Smooth muscle cell of trachea (primary cell): ENCODE measurements around the gene GNB3. TPM values are rescaled to one million over a fixed set of nuclear protein-coding genes. Genes with fewer than 3 reads are reported as not detected.

ENCODE experiments used
- total RNA-seq: library from RNA; depleted of rRNA; stranded (reverse); fragments of >200 nt; gene quantifications from 2 replicates; pipeline ENCODE4 v1.2.1, GENCODE V29; 2014

The GNB3 gene
- total RNA-seq: 1.7 and 2.9 TPM in 2 replicates

DNA sequence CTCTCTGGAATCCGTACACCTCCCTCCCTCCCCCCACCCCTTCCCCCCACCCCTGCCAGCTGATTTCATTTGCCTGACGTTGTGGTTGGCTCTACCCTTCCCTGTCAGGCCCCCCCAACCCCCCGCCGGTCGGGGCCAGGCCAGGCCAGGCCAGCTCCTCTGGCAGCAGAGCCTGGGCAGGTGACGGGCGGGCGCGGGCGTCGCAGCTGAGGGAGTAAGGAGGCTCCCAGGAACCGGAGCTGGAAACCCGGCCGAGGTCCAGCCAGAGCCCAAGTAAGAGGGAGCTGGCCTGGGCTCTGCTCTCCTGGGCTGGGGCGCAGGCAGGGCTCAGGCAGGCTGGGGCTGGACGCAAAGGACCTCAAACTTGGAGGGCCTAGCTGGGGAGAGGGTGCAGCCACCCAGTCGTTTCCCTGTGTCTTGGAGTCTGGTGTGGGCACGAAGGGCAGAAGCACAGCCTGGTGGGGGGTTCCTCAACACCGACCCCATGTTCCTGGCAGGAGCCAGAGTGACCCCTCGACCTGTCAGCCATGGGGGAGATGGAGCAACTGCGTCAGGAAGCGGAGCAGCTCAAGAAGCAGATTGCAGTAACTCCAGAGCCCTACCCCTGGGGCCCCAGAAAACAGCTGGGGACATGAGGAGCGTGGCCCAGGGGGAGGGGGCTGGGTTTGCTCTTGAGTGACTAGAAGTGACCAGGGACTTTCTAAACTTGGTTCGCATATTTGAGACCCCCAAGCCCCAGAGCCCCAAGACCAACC, at the start of gene GNB3:
TSS of gene GNB3 (plus strand) at position 165 of the 755 bp plus-strand sequence. CDS start at position 528, 363 bp downstream.

DNA sequence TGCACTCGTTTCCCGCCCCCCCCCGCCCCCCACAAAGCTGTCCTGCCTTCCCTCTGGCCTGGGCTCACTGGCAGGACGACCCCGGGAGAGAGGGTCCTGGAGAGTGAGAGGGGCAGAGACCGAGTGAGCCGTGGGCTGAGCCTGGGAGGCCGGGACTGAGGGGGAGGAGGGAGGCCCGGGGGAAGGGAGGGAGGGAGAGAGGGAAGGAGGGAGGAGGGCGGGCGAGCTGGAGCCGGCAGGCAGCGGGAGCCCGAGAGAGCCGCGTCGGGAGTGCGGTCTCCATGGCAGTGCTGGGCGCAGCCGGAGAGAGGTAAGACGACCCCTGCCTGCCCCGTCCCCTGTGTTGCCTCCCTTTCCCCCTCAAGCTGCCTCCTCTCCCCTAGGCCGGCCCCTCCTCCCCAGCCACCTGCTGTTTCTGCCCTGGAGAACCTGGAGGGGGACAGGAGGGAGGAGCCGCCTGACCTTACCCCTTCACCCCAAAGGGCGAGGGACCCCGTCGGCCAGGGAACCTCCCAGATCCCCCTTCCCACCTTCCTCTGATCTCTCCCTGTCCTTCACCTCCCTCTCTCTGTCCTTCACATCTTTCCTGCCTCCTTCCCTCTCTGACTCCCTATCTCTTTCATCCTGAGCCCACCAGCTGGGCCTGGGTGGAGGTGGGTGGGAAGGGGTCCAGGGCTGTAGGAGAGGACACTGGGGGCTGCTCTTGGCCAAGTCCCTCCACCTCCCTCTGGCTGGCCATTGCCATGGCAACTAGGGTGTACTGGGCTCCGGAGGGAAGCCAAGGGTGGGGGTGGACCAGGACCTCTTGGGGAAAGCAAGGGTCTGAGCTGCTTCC, 18.9 kb upstream of the GNB3 start, which contains the start of gene GPR162:
TSS of gene GPR162 (plus strand) at position 231 of the 835 bp plus-strand sequence. CDS start 2,078 bp downstream, outside the sequence.

DNA sequence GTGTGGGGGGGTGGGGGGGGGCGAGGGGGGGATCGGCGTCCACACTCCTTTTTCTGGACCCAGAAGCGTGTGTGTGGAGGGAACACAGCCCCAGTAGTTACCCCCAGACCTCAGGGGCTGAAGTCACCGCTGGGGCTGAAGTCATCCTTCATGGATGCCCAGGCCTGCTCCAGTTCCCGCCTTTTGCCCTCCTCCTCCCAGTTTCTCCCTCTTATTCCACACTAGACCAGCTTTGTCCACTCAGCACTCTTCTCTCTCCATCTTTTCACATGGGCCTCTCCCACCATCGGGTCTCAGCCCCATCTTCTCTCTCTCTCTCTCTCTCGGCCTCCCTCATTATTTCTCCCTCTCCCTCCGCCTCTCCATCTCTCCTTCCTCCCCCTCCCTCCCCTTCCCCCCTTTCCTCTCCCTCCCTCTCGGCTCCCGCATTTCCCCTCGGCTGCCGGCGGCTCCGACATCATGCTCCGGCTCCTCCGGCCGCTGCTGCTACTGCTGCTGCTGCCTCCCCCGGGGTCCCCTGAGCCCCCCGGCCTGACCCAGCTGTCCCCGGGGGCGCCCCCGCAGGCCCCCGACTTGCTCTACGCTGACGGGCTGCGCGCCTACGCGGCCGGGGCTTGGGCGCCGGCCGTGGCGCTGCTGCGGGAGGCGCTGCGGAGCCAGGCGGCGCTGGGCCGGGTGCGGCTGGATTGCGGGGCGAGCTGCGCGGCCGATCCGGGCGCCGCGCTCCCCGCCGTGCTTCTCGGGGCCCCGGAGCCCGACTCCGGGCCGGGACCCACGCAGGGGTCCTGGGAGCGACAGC, 12.5 kb upstream of the GNB3 start, which contains the start of gene P3H3:
TSS of gene P3H3 (plus strand) at position 426 of the 799 bp plus-strand sequence. CDS start at position 460, 34 bp downstream.

DNA sequence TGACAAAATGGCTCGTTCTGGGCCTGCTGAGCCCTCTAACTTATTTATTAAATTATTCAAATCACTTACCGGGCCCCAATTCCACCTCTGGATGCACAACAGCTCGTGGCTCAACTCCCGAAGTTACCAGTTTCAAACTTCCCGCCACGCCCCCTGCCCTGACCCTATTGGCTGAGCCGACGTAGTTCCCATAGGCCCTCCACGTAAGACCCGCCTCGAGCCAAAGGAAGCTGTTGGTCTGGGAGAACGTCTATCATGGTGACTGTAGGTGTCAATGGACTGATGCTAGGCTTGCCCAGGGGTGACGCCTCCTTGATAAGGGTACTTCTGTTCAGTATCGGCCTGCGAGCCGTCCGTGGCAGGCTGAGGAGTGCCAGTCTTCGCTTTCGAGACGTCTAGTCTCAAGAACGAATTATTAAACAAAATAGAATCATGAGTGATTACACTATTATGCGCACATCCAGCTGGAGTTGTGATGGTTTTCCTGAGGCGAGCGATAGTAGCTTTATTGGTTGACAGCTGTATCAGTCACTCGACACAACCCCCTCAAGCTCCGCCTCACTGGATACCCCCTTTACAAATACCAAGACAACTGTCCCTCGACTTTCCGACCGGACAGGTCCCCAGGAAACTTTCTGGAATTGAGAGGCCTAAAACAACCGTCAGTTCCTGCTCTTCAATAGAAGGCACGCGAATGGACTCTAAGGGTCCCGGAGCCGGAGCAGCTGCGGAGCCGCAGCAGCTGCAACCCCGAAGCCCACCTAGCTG, 10.6 kb downstream of the GNB3 start, which contains the start of gene CDCA3:
TSS of gene CDCA3 (minus strand) at position 134 of the 768 bp plus-strand sequence. CDS start 334 bp downstream, outside the sequence.

DNA sequence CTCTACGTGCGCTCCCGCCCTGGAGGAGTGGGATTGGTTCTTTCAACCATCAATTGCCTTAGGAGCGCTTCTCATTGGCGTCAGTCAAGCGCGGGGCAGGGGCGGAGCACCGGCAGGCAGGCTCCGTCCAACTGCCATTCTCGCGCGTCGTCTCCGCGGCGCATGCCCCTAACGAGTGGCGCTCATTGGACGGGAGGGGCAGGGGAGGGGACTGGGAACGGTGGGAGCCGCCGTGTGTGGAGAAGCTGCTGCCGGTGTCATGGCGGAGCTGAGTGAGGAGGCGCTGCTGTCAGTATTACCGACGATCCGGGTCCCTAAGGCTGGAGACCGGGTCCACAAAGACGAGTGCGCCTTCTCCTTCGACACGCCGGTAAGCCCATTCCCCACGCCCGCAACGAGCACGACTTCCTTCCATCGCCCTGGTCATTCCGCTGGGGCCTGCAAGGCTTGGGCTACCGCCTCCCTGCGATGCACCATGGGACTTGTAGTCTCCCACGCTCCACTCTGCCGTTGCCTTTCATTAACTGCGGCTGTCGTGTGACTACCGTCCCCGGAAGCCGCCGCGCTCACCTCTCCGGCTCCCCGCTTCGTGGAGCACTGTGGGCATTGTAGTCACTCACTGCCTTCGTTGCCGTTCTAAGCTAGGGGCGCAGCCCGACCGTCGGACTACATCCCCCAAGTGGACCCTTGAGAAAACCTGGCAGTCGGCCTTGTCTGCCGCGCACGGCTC, 11.4 kb downstream of the GNB3 start, which contains the start of gene USP5:
TSS of gene USP5 (plus strand) at position 230 of the 730 bp plus-strand sequence. CDS start at position 260, 30 bp downstream.

DNA sequence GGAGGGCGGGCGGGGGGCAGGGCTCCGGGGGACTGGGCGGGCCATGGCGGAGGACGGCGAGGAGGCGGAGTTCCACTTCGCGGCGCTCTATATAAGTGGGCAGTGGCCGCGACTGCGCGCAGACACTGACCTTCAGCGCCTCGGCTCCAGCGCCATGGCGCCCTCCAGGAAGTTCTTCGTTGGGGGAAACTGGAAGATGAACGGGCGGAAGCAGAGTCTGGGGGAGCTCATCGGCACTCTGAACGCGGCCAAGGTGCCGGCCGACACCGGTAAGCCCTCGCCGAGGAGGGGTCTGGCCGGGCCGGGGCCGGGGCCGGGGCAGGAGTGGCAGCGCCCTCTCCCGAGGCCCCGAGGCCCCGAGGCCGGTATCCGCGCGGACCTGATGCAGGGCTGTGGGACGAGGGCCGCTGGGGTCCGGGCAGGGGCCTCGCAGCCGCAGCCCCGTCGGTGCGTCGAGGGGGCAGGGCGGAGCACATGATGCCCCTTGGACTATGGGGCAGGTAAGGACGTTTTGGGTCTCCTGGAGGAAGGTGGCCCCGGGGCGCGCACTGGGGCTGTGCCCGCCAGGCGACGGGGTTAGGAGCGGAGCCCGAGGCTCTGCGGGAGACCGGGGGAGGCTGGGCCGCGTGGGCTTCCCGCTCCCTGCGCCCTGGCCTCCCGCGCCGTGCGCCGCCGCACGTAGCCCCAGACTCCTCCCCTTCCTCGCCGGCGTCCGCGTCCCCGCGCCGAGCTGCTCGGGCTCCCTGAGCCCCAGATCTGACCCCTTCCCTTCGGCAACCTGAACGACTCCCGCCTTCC, 26.9 kb downstream of the GNB3 start, which contains the start of gene TPI1:
TSS of gene TPI1 (plus strand) at position 119 of the 798 bp plus-strand sequence. CDS start at position 155, 36 bp downstream.

DNA sequence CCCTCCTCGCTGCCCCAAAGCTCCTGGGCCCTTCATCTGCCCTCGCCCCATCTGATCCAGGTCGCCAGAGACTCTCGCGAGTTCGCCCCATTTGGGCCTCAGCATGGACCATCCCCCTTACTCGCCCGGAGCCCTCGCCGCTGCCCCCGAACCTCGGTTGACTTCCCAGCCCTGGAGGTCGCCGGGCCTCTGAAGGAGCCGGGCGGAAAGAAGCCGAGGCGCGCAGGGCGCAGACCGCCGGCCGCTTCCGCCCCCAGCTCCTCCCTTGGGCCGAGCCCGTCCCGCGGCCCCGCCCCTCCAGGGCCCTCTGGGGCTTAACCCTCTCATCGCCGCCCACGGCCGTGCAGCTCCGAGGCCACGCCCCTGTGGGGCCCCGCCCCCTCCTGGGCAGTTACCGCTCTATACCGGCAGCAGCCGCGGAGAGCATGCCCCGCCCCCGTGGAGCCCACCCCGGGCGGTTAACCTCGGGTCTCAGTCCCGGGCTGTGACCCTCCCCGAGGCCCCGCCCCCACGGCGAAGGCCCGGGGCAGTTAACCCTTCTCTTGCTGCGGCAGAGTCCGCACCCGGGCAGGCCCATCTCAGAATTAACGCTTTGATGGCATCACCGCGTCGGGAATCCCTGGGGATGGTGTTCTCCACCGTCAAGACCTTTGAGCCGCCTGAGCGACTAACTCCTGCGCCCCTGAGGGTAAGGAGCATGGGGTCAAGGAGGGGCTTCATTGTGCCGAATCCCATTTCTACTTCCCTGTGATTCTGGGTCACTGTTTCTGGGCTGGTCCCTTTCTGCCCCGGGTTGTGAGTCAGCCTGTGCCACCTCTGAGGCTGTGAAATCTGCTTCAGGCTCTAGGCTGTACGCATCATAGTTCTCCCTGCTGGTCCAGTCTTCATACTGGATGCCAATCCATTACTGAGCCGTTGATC, 32.6 kb downstream of the GNB3 start, which contains the start of gene SPSB2:
TSS of gene SPSB2 (minus strand) at position 210 of the 921 bp plus-strand sequence. CDS start 402 bp downstream, outside the sequence.

Other genes with a start within 250 kb of the GNB3 start
- 255 and 275 TPM in 2 replicates for gene CHD4, start 233.5 kb upstream of the GNB3 start, total RNA-seq
- not detected in 2 replicates for gene LPAR5, start 205.0 kb upstream of the GNB3 start, total RNA-seq
- 0.29 and 0.50 TPM in 2 replicates for gene ACRBP, start 193.5 kb upstream of the GNB3 start, total RNA-seq
- gene ING4, start 177.8 kb upstream of the GNB3 start, total RNA-seq: 39.7 and 53.5 TPM in 2 replicates
- 12.7 and 13.2 TPM in 2 replicates for gene ZNF384, start 151.6 kb upstream of the GNB3 start, total RNA-seq
- gene PIANP, start 140.1 kb upstream of the GNB3 start, total RNA-seq: 0.33 and 1.0 TPM in 2 replicates
- gene COPS7A, start 116.9 kb upstream of the GNB3 start, total RNA-seq: 83.2 and 106 TPM in 2 replicates
- gene MLF2, start 87.8 kb upstream of the GNB3 start, total RNA-seq: 178 and 182 TPM in 2 replicates
- gene PTMS, start 74.6 kb upstream of the GNB3 start, total RNA-seq: 39.2 and 99.2 TPM in 2 replicates
- 0.15 and 0.17 TPM in 2 replicates for gene LAG3, start 68.4 kb upstream of the GNB3 start, total RNA-seq
- 0.15 and 2.2 TPM in 2 replicates for gene CD4, start 51.4 kb upstream of the GNB3 start, total RNA-seq
- 6.1 and 6.8 TPM in 2 replicates for gene GPR162, start 19.1 kb upstream of the GNB3 start, total RNA-seq
- 121 and 150 TPM in 2 replicates for gene P3H3, start 12.5 kb upstream of the GNB3 start, total RNA-seq
- 3.3 and 25.9 TPM in 2 replicates for gene CDCA3, start 10.4 kb downstream of the GNB3 start, total RNA-seq
- gene USP5, start 11.2 kb downstream of the GNB3 start, total RNA-seq: 97.8 and 134 TPM in 2 replicates
- gene TPI1, start 26.6 kb downstream of the GNB3 start, total RNA-seq: 1,080 and 1,447 TPM in 2 replicates
- 6.3 and 14.1 TPM in 2 replicates for gene SPSB2, start 32.4 kb downstream of the GNB3 start, total RNA-seq
- 13.2 and 14.9 TPM in 2 replicates for gene LRRC23, start 63.9 kb downstream of the GNB3 start, total RNA-seq
- 20.1 and 29.3 TPM in 2 replicates for gene ENO2, start 73.7 kb downstream of the GNB3 start, total RNA-seq
- gene ATN1, start 87.0 kb downstream of the GNB3 start, total RNA-seq: 16.9 and 31.9 TPM in 2 replicates
- gene RNU7-1, start 102.9 kb downstream of the GNB3 start, total RNA-seq: not detected in 2 replicates
- gene C12orf57, start 103.1 kb downstream of the GNB3 start, total RNA-seq: 61.5 and 94.6 TPM in 2 replicates
- under 0.01 TPM in 1 of 2 replicates, not detected in the other for gene PTPN6, start 110.4 kb downstream of the GNB3 start, total RNA-seq
- 176 and 184 TPM in 2 replicates for gene PHB2, start 129.7 kb downstream of the GNB3 start, total RNA-seq
- gene EMG1, start 130.0 kb downstream of the GNB3 start, total RNA-seq: 35.2 and 55.0 TPM in 2 replicates
- 15.1 and 17.9 TPM in 2 replicates for gene LPCAT3, start 177.6 kb downstream of the GNB3 start, total RNA-seq
- 307 and 827 TPM in 2 replicates for gene C1S, start 219.8 kb downstream of the GNB3 start, total RNA-seq